ENCODE data around the gene PAXIP1. TPM values are rescaled to one million over a fixed set of nuclear protein-coding genes. Genes with fewer than 3 reads are reported as not detected.
A peak's percentile ranks its signal among the peaks of the same experiment; 100 is the strongest.

The PAXIP1 gene
- total RNA-seq, 1 donor from 2014 or later, result 27.7 TPM

DNA sequence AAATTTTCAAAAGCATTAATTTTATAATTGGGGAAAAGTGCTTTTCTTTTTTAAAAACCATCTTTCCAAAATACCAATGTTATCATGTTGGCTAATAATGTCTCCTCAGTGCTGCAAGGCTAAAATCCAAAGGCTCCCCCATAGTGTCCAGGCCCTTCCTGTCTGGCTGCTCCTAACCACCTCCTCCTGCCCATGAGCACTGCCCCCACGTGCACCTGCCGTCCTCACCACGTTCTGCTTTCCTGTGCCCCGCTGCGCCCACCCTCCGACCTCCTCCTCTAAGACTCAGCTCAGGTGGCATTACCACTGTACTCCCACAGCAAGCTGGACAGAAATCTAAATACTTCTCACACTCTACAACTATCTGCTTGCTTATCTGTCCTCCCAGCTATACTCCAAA is 17.7 kb downstream of the PAXIP1 start:
- Mint-ChIP-seq H3K4me3 (ENCODE audit: low read depth) (no peak overlapping the region), H3K27ac (peak overlapping the region; percentile 8), H3K9me3 (ENCODE audit: low read depth) (no peaks in the 10 kb centered on the region), H3K27me3 (no peaks in the 10 kb centered on the region), H3K4me1 (ENCODE audit: low read depth) (no peaks in the 10 kb centered on the region), H3K36me3 (ENCODE audit: insufficient read depth) (peaks cover 7% of the 10 kb centered on the region)
- DNase-seq (ENCODE audit: low spot score, unreplicated experiment), result no peak
- TF ChIP-seq CTCF (IDR thresholded peaks at IDR 0.05; ENCODE audit: unreplicated experiment), result no peak

DNA sequence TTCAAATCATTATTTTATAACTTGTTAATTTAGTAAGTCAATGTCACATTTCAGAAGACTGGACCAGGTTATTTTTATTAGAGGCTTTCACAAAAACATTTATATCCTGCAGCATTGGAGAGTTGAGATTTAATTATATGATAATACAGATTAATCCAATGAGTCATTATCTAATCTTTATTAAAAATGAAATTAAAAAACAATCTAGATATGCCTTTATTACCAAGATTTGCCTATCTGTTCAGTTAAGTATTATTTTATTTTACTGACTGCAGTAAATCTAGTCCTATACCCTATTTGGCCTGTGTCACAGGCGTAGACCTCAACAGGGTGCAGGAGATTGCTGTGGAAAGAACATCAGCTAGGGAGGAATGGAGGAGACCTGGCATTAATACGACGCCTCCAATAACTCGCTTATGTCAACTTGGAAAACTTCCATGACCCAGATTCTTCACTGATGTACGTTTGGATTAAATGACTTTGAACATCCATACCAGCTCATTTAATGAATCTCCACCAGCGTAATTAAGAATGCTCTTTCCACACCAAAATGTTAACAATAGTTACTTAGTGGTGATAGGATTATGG is 18.2 kb downstream of the PAXIP1 start:
- no peak for TF ChIP-seq CTCF (IDR thresholded peaks at IDR 0.05; ENCODE audit: unreplicated experiment)
- Mint-ChIP-seq H3K4me3 (ENCODE audit: low read depth) (no peak overlapping the region), H3K27ac (no peak overlapping the region), H3K36me3 (ENCODE audit: insufficient read depth) (peaks cover 8% of the 10 kb centered on the region), H3K27me3 (no peaks in the 10 kb centered on the region), H3K9me3 (ENCODE audit: low read depth) (no peaks in the 10 kb centered on the region), H3K4me1 (ENCODE audit: low read depth) (no peaks in the 10 kb centered on the region)
- no peak for DNase-seq (ENCODE audit: low spot score, unreplicated experiment)

DNA sequence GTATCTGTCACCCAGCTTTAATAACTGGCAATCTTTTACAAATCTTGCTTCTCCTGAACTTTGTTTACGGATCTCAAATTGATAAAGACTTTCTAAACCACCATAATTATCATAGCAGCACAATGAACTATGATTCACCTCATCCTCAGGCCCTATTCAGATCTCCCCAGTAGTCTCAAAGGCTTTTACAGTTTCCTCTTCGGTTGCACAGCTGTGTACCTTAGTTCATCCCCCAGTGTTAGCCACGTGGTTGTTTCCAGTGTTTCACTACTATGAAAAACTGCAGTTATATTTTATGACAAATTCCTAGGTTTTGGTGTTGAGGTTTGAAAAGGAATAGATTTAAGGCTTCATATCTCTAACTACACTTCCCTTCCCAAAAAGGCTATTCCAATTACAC is 24.9 kb downstream of the PAXIP1 start:
- no peak for DNase-seq (ENCODE audit: low spot score, unreplicated experiment)
- H3K36me3 Mint-ChIP-seq (ENCODE audit: insufficient read depth), result peaks cover 26% of the 10 kb centered on the region
- no peak for TF ChIP-seq CTCF (IDR thresholded peaks at IDR 0.05; ENCODE audit: unreplicated experiment)
- no peaks in the 10 kb centered on the region for H3K4me1 Mint-ChIP-seq (ENCODE audit: low read depth)
- no peaks in the 10 kb centered on the region for H3K9me3 Mint-ChIP-seq (ENCODE audit: low read depth)
- H3K27me3 Mint-ChIP-seq, result no peaks in the 10 kb centered on the region
- H3K27ac Mint-ChIP-seq, result no peak overlapping the region
- H3K4me3 Mint-ChIP-seq (ENCODE audit: low read depth), result no peak overlapping the region

DNA sequence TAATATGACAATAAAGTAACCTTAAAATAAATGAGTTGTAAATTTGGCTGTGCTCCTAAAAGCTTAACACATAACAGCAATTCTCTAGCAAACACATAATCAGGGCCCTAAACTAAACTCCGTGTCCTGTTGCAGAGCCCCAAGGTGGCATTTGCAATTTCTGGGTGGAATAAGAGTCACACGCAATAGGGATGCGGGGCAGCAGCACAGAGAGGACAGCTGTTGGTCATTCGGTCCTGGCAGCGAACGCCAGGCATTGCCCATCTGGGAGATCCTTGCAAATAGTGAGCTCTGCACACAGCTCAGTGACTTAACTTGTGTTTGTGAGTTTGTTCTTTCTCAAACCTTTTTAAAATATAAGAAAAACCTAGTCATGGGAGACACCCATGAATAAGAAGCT is 25.7 kb downstream of the PAXIP1 start:
- Mint-ChIP-seq H3K36me3 (ENCODE audit: insufficient read depth) (peaks cover 26% of the 10 kb centered on the region), H3K4me1 (ENCODE audit: low read depth) (no peaks in the 10 kb centered on the region), H3K27me3 (no peaks in the 10 kb centered on the region), H3K27ac (no peak overlapping the region), H3K4me3 (ENCODE audit: low read depth) (no peak overlapping the region), H3K9me3 (ENCODE audit: low read depth) (no peaks in the 10 kb centered on the region)
- DNase-seq (ENCODE audit: low spot score, unreplicated experiment), result no peak
- no peak for TF ChIP-seq CTCF (IDR thresholded peaks at IDR 0.05; ENCODE audit: unreplicated experiment)

DNA sequence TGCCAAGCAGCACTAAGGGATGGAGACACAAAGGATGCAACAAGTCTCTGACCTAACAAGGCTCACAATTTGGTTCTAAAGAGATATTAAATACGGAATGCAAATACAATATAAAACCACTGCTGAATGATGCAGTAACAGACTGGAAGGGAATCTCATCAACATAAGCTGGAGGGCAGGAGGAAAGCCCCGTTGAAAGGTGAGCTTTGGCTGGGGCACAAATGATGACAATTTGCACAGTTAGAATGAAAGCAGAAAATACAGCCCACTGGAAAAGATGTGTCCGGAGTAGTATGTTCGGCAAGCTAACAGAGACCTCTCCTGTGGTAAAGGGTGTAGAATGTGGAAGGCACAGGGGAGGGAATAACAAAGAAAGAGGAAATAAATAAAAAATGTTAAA is 26.1 kb downstream of the PAXIP1 start:
- peaks cover 26% of the 10 kb centered on the region for H3K36me3 Mint-ChIP-seq (ENCODE audit: insufficient read depth)
- H3K4me1 Mint-ChIP-seq (ENCODE audit: low read depth), result no peaks in the 10 kb centered on the region
- no peak overlapping the region for H3K27ac Mint-ChIP-seq
- H3K9me3 Mint-ChIP-seq (ENCODE audit: low read depth), result no peaks in the 10 kb centered on the region
- H3K4me3 Mint-ChIP-seq (ENCODE audit: low read depth), result no peak overlapping the region
- no peak for DNase-seq (ENCODE audit: low spot score, unreplicated experiment)
- no peaks in the 10 kb centered on the region for H3K27me3 Mint-ChIP-seq
- TF ChIP-seq CTCF (IDR thresholded peaks at IDR 0.05; ENCODE audit: unreplicated experiment), result no peak
